CD8-positive, alpha-beta memory T cell (primary cell): Measurements from ENCODE around the gene TGM4. TPM values are rescaled to one million over a fixed set of nuclear protein-coding genes. Genes with fewer than 3 reads are reported as not detected.

Experiments
- CTCF ChIA-PET: fragments of 350-600 bp; sonication (Branson Sonifier 250); formaldehyde crosslinking; loops from one replicate; lab custom pipeline; 2021; ENCODE audit warnings: antibody characterized with exemption; lab: Charles Lee
- POLR2A ChIA-PET: fragments of 350-600 bp; sonication (Branson Sonifier 250); formaldehyde crosslinking; loops from one replicate; lab custom pipeline; 2021; ENCODE audit warnings: antibody characterized with exemption; lab: Charles Lee
- DNase-seq, 5 donors: peaks; one replicate each; pipeline versions ENCODE4 v3.0.0 to v3.0.0-alpha.2; 2020 to 2022; ENCODE audit warnings: mixed read lengths in 1 of 5
- H3K27ac ChIP-seq: one replicate; pipeline ENCODE4 v1.7.0; 2013; ENCODE audit warnings: low read depth, mild to moderate bottlenecking, low read length, moderate library complexity
- H3K27me3 ChIP-seq: 2 replicates; pipeline ENCODE4 v1.7.0; 2013; ENCODE audit warnings: low read length, mild to moderate bottlenecking; ENCODE audit not compliant: insufficient read depth, poor library complexity, severe bottlenecking
- H3K36me3 ChIP-seq: 2 replicates; pipeline ENCODE4 v1.7.0; 2013; ENCODE audit warnings: mild to moderate bottlenecking, low read length, moderate library complexity; ENCODE audit not compliant: insufficient read depth
- H3K4me1 ChIP-seq: 2 replicates; pipeline ENCODE4 v1.7.0; 2013; ENCODE audit warnings: mild to moderate bottlenecking, low read length, moderate library complexity; ENCODE audit not compliant: insufficient read depth
- H3K4me3 ChIP-seq: 2 replicates; pipeline ENCODE4 v1.7.0; 2013; ENCODE audit warnings: mild to moderate bottlenecking, low read length
- H3K9me3 ChIP-seq: 2 replicates; pipeline ENCODE4 v1.7.0; 2013; ENCODE audit warnings: mild to moderate bottlenecking, low read length
- H3K27ac Mint-ChIP-seq, 8 donors: one replicate each; pipeline ENCODE4 v1.8.0; 2020 to 2021; ENCODE audit warnings: mixed read lengths in 8 of 8, mild to moderate bottlenecking in 6 of 8, inconsistent platforms in 3 of 8, moderate library complexity in 3 of 8
- H3K27me3 Mint-ChIP-seq, 2 donors: one replicate each; pipeline ENCODE4 v1.8.0; 2020 to 2021; ENCODE audit warnings: mixed read lengths in 2 of 2, mild to moderate bottlenecking in 1 of 2, moderate library complexity in 1 of 2
- H3K36me3 Mint-ChIP-seq, 3 donors: one replicate each; pipeline ENCODE4 v1.8.0; 2020 to 2021; ENCODE audit warnings: mixed read lengths in 3 of 3, inconsistent platforms in 1 of 3, mild to moderate bottlenecking in 1 of 3
- H3K4me1 Mint-ChIP-seq, 3 donors: one replicate each; pipeline ENCODE4 v1.8.0; 2020 to 2021; ENCODE audit warnings: mixed read lengths in 3 of 3, inconsistent platforms in 1 of 3, mild to moderate bottlenecking in 1 of 3
- H3K4me3 Mint-ChIP-seq, 7 donors: one replicate each; pipeline ENCODE4 v1.8.0; 2020 to 2021; ENCODE audit warnings: mixed read lengths in 7 of 7, mild to moderate bottlenecking in 6 of 7, moderate library complexity in 4 of 7, inconsistent platforms in 2 of 7
- H3K9me3 Mint-ChIP-seq, 5 donors: one replicate each; pipeline ENCODE4 v1.8.0; 2020 to 2022; ENCODE audit warnings: mixed read lengths in 5 of 5, mild to moderate bottlenecking in 3 of 5, moderate library complexity in 2 of 5, inconsistent platforms in 1 of 5
- polyA plus RNA-seq: library from polyadenylated mRNA; unstranded; fragments of 300-500 nt; fragmentation: Illumina TruSeq; gene quantifications from one replicate; pipeline ENCODE4 v1.2.3, GENCODE V29; 2021
- total RNA-seq, 2 experiments: library from RNA; stranded (reverse); gene quantifications; one replicate each; pipeline ENCODE4 v1.2.3, GENCODE V29; 2021

TGM4 gene
- total and polyA plus RNA-seq, 3 experiments from 2014 or later, result 0.43 TPM; not detected in 2

DNA sequence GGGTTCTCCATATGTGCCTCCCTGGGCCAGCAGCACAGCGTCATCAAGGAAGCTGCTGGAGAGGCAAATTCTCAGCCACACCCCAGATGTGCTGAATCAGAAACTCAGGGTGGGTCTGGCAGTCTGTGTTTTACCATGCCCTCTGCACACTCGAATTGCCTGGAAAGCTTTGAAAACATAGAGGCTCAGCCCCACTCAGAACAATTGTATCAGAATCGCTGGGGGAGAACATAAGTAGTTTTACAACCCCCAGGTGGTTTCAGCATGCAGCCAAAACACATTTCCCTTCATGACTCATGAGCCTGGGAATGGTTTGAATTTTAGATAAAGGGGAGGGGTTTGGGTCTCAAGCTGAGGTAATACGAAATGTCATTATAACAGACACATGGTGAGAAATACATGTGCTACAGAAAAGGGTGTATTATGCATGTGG is 9.6 kb downstream of the TGM4 start:
- ChIA-PET POLR2A (no interaction called here), CTCF (no interaction called here)
- no peak overlapping the region for H3K4me3 Mint-ChIP-seq

DNA sequence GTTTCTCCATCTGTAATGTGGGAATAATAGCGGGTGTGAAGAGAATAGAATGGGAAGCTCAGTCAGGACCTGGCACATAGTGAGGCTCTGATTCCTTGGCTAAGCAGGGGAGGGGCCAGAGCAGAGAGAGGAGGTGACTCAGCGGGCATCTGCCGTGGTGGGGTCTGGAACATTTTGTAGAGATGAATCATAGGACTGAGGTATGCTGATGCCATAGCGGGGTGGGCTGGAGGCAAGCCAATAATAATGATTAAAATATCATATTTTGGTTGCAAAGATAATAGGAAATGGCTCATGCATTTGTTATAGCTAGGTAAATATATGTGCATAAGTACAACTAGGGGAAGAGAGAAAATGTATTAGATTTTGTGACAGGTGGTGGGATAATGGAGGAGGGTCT is 11.2 kb downstream of the TGM4 start:
- no peak overlapping the region for H3K4me3 ChIP-seq
- ChIA-PET POLR2A (no interaction called here), CTCF (no interaction called here)
- H3K27me3 ChIP-seq, result peaks cover 4% of the 10 kb centered on the region
- H3K36me3 ChIP-seq, result no peaks in the 10 kb centered on the region
- no peak overlapping the region for H3K27ac ChIP-seq
- no peaks in the 10 kb centered on the region for H3K9me3 ChIP-seq
- DNase-seq, result no peak
- no peaks in the 10 kb centered on the region for H3K4me1 ChIP-seq
- Mint-ChIP-seq H3K27me3 (peaks cover 18 to 27% of the 10 kb centered on the region in 2 donors), H3K9me3 (no peaks in the 10 kb centered on the region), H3K27ac (no peak overlapping the region), H3K4me3 (no peak overlapping the region), H3K4me1 (no peaks in the 10 kb centered on the region), H3K36me3 (no peaks in the 10 kb centered on the region)

More for the DNA sequence above, 9.6 kb downstream of the TGM4 start:
- no peak overlapping the region for H3K4me3 ChIP-seq
- no peak overlapping the region for H3K27ac ChIP-seq
- Mint-ChIP-seq H3K27ac (no peak overlapping the region), H3K9me3 (no peaks in the 10 kb centered on the region), H3K4me1 (no peaks in the 10 kb centered on the region), H3K36me3 (no peaks in the 10 kb centered on the region), H3K27me3 (peaks cover 18 to 27% of the 10 kb centered on the region in 2 donors)
- no peak for DNase-seq
- H3K36me3 ChIP-seq, result no peaks in the 10 kb centered on the region
- peaks cover 4% of the 10 kb centered on the region for H3K27me3 ChIP-seq
- no peaks in the 10 kb centered on the region for H3K9me3 ChIP-seq
- no peaks in the 10 kb centered on the region for H3K4me1 ChIP-seq

DNA sequence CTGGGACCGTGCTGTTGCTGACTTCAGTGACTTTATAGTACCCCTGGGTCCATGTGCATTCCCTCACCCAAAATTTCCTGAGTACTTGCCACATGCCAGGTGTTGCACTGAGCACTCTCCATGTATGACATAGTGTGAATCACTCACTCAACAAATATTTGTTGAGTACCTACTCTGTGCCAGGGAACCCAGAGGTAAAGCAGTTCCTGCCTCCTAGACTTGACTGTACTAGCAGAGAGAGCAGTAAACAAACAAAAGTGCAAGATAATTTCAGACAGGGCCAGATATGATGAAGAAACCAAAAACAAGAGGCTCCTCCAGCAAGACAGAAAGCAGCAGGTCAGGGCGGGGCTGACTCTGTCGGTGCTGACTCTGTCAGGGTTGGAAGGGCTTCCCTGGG is 12.2 kb downstream of the TGM4 start:
- ChIA-PET CTCF (interaction anchor here (1.2 kb wide), 1 partner anchor 10 kb away, joined by 3 read pairs; no protein-coding TSS in a partner anchor), POLR2A (no interaction called here)
- Histone ChIP-seq H3K27me3 (peaks cover 4% of the 10 kb centered on the region), H3K4me1 (no peaks in the 10 kb centered on the region), H3K36me3 (no peaks in the 10 kb centered on the region), H3K27ac (no peak overlapping the region), H3K4me3 (no peak overlapping the region), H3K9me3 (no peaks in the 10 kb centered on the region)
- no peak for DNase-seq
- peaks cover 20 to 27% of the 10 kb centered on the region in 2 donors for H3K27me3 Mint-ChIP-seq
- H3K4me1 Mint-ChIP-seq, result no peaks in the 10 kb centered on the region
- no peak overlapping the region for H3K27ac Mint-ChIP-seq
- H3K4me3 Mint-ChIP-seq, result no peak overlapping the region
- no peaks in the 10 kb centered on the region for H3K36me3 Mint-ChIP-seq
- no peaks in the 10 kb centered on the region for H3K9me3 Mint-ChIP-seq

DNA sequence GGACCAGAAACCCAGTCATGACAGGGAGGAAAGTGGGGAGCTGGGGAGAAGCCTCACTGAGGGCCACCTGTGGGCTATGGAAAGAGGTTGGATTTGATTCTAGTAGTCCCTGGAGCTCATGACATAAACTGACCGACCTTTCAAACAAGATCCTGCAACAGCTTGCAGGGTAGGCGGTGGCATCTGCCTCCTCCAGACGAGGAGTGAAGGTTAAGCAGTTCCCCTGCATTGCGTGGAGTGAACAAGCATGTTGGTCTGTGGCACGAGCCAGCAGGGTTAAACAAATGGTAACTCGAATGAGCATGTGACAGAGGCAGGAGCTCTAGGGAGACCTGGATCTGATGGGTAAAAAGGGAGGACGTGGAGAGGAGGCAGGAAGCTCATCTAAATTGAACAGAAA is 12.7 kb downstream of the TGM4 start:
- H3K4me1 ChIP-seq, result no peaks in the 10 kb centered on the region
- H3K36me3 Mint-ChIP-seq, result no peaks in the 10 kb centered on the region
- ChIA-PET POLR2A (no interaction called here), CTCF (interaction anchor here (1.2 kb wide), 1 partner anchor 9 kb away, joined by 3 read pairs; no protein-coding TSS in a partner anchor)
- no peak for DNase-seq
- no peaks in the 10 kb centered on the region for H3K4me1 Mint-ChIP-seq
- H3K9me3 ChIP-seq, result no peaks in the 10 kb centered on the region
- H3K4me3 ChIP-seq, result no peak overlapping the region
- H3K27me3 Mint-ChIP-seq, result peaks cover 20 to 27% of the 10 kb centered on the region in 2 donors
- H3K27ac ChIP-seq, result no peak overlapping the region
- peaks cover 4% of the 10 kb centered on the region for H3K27me3 ChIP-seq
- H3K27ac Mint-ChIP-seq, result peak overlapping the region in 1 of 8 donors; percentile 43
- no peak overlapping the region for H3K4me3 Mint-ChIP-seq
- H3K9me3 Mint-ChIP-seq, result no peaks in the 10 kb centered on the region
- no peaks in the 10 kb centered on the region for H3K36me3 ChIP-seq

DNA sequence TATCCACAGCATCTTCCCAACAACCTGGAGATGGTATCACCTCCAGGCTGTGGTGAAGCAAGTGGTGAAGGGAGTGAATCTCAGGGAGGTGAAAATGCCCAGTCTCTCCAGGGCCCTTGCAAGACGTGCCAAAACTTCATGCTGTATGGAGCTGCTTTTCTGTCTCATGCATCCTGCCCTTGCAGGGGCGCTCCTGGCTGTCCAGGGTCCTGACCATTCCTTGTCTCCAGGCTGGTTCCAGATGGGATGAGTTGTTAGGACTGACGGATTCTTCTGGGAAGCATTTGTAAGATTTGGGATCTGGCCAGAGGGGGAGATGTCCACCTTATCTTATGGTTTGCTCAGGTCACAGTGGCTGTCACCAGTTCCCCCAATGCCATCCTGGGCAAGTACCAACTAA is 15.8 kb downstream of the TGM4 start:
- POLR2A ChIA-PET, result no interaction called here
- no peak overlapping the region for H3K4me3 Mint-ChIP-seq
- Histone ChIP-seq H3K36me3 (no peaks in the 10 kb centered on the region), H3K9me3 (no peaks in the 10 kb centered on the region), H3K4me3 (no peak overlapping the region), H3K4me1 (no peaks in the 10 kb centered on the region), H3K27ac (no peak overlapping the region), H3K27me3 (peaks cover 4% of the 10 kb centered on the region)
- no peaks in the 10 kb centered on the region for H3K9me3 Mint-ChIP-seq
- DNase-seq, result no peak
- H3K4me1 Mint-ChIP-seq, result no peaks in the 10 kb centered on the region
- H3K27me3 Mint-ChIP-seq, result peaks cover 12 to 21% of the 10 kb centered on the region in 2 donors
- no peaks in the 10 kb centered on the region for H3K36me3 Mint-ChIP-seq
- CTCF ChIA-PET, result no interaction called here
- no peak overlapping the region for H3K27ac Mint-ChIP-seq

DNA sequence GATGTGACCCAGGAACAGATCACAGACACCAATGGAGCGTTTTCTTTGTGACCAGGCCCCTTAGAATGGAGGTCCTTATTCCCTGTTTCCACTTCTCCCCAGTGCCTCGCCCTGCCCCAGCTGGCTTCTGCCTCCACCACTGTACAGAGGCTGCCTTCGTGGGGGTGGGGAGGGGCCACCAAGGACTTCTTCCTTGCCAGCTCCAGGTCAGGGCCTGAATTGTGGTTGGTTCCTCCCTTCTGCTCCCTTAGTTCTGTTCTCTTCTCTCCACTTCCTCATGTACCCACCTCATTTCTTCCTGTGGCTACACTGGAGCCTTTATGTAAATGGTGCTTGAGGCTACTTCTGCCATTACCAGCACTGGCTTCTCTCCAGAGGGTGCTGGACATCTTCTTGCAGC is 16.4 kb downstream of the TGM4 start:
- Mint-ChIP-seq H3K4me3 (no peak overlapping the region), H3K4me1 (no peaks in the 10 kb centered on the region), H3K9me3 (no peaks in the 10 kb centered on the region), H3K27me3 (peaks cover 6 to 15% of the 10 kb centered on the region in 2 donors), H3K36me3 (no peaks in the 10 kb centered on the region), H3K27ac (no peak overlapping the region)
- DNase-seq, result no peak
- Histone ChIP-seq H3K27ac (no peak overlapping the region), H3K4me3 (no peak overlapping the region), H3K36me3 (no peaks in the 10 kb centered on the region), H3K27me3 (peaks cover 4% of the 10 kb centered on the region), H3K4me1 (no peaks in the 10 kb centered on the region), H3K9me3 (no peaks in the 10 kb centered on the region)
- CTCF ChIA-PET, result interaction anchor here (1.4 kb wide), 1 partner anchor 23 kb away, joined by 4 read pairs; no protein-coding TSS in a partner anchor
- POLR2A ChIA-PET, result no interaction called here

DNA sequence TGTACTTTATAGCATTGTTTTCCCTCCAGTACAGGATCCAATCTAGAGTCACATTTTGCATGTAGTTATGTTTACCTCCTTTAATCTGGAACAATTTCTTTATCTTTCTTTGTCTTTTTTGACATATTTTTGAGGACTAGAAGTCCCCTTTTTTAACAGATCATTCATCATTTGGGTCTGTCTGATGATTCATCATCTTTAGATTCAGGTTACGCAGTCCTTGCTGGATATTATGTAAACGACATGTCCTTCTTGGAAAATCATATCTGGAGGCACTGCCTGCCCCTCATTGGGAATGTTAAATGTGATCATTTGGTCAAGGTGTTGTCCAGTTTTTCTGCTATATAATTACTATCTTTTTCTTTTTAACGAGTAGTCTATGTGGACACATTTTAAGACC is 18.3 kb downstream of the TGM4 start:
- Histone ChIP-seq H3K4me3 (no peak overlapping the region), H3K4me1 (no peaks in the 10 kb centered on the region), H3K27ac (no peak overlapping the region), H3K9me3 (no peaks in the 10 kb centered on the region), H3K36me3 (no peaks in the 10 kb centered on the region), H3K27me3 (peaks cover 3% of the 10 kb centered on the region)
- CTCF ChIA-PET, result no interaction called here
- H3K4me1 Mint-ChIP-seq, result no peaks in the 10 kb centered on the region
- peaks cover 3 to 12% of the 10 kb centered on the region in 2 donors for H3K27me3 Mint-ChIP-seq
- H3K36me3 Mint-ChIP-seq, result no peaks in the 10 kb centered on the region
- POLR2A ChIA-PET, result no interaction called here
- H3K27ac Mint-ChIP-seq, result no peak overlapping the region
- H3K4me3 Mint-ChIP-seq, result no peak overlapping the region
- no peaks in the 10 kb centered on the region for H3K9me3 Mint-ChIP-seq
- DNase-seq, result no peak

DNA sequence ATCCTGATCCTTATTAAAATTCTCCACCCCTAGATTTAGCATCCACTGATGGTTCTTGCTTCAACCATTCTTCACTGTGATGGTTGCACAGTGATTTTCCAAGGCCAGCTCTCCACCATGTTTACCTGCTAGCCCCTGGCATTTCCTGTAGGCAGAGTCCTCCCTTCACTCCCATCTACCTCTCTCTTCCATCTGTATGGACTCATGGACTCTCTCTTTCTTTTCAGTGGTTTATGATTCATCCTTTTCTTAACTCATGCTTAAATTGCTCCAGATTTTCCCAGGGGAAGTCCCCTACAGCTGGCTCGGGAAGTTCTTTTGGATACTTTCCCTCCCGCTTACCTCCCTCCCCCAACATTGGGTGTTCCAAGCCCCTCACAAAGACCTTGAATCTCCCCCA is 18.7 kb downstream of the TGM4 start:
- H3K4me3 Mint-ChIP-seq, result no peak overlapping the region
- H3K27me3 Mint-ChIP-seq, result peaks cover 3 to 11% of the 10 kb centered on the region in 2 donors
- no peaks in the 10 kb centered on the region for H3K9me3 Mint-ChIP-seq
- POLR2A ChIA-PET, result no interaction called here
- H3K36me3 Mint-ChIP-seq, result no peaks in the 10 kb centered on the region
- no peaks in the 10 kb centered on the region for H3K36me3 ChIP-seq
- no peaks in the 10 kb centered on the region for H3K4me1 Mint-ChIP-seq
- DNase-seq, result no peak
- H3K4me1 ChIP-seq, result no peaks in the 10 kb centered on the region
- no peaks in the 10 kb centered on the region for H3K9me3 ChIP-seq
- no peak overlapping the region for H3K4me3 ChIP-seq
- no peak overlapping the region for H3K27ac ChIP-seq
- CTCF ChIA-PET, result no interaction called here
- H3K27ac Mint-ChIP-seq, result no peak overlapping the region
- no peaks in the 10 kb centered on the region for H3K27me3 ChIP-seq
